Right cardiac atrium (tissue), 5 donors: Measurements from ENCODE around the gene KRTAP12-4. TPM values are rescaled to one million over a fixed set of nuclear protein-coding genes. Genes with fewer than 3 reads are reported as not detected.
"Not testable (repeated sequence)": the region's sequence is repeated elsewhere in the genome, so short reads cannot be mapped to it uniquely, and the experiment has no call there.

Experiments
- ATAC-seq, 2 donors: fragments of 200-7000 bp; cut with Tn5 transposase; one replicate each; pipeline versions ENCODE4 v1.8.0 to v1.9.1; 2020; ENCODE audit warnings: moderate library complexity in 2 of 2, mild to moderate bottlenecking in 1 of 2
- DNase-seq, 3 donors: peaks; one replicate each; pipeline ENCODE4 v3.0.0-alpha.2; 2020
- H3K27ac ChIP-seq: one replicate; pipeline ENCODE4 v1.5.1; 2013; ENCODE audit warnings: mild to moderate bottlenecking, low read length, control low read depth, moderate library complexity
- H3K27me3 ChIP-seq: one replicate; pipeline ENCODE4 v1.6.1; 2013; ENCODE audit not compliant: control insufficient read depth, insufficient read depth
- H3K4me1 ChIP-seq: one replicate; pipeline ENCODE4 v1.6.1; 2013; ENCODE audit warnings: low read length; ENCODE audit not compliant: control insufficient read depth, insufficient read depth
- H3K4me3 ChIP-seq: one replicate; pipeline ENCODE4 v1.5.1; 2013; ENCODE audit warnings: low read length, control low read depth
- H3K9me3 ChIP-seq: one replicate; pipeline ENCODE4 v1.6.1; 2013; ENCODE audit warnings: low read length; ENCODE audit not compliant: control insufficient read depth
- WGBS: extraction: QIAGEN DNeasy Blood & Tissue Kit; methylation state at CpG from one replicate; pipeline ENCODE4 v1.1.7; 2013; 5-methylcytosine and 5-hydroxymethylcytosine counted together
- intact Hi-C, 4 donors: fragments of 100-400 bp; cut with DNase I; formaldehyde crosslinking; loops; one replicate each; pipeline versions ENCODE4 v1.11.0 to v1.14.0; 2022 to 2023
- polyA plus RNA-seq: library from polyadenylated mRNA; stranded (reverse); fragments of 200-250 nt; gene quantifications from one replicate; pipeline ENCODE4 v1.2.3, GENCODE V29; 2013
- total RNA-seq, 4 donors: library from RNA; stranded (reverse); fragmentation: NEBNext Ultra II Directional; extraction: Animal tissue kit (Norgen Biotek cat#: 25700); gene quantifications; one replicate each; pipeline ENCODE4 v1.2.1, GENCODE V29; 2021
- donor health status: healthy with polysubstance abuse.
- donor health status: DM: no; HTN: yes; CAD: no.
- donor health status: DM: no; HTN: no; CAD: no.
- donor health status: DM: no; HTN: yes; CAD: no; lungs with severe emphysema.
- donor health status: DM: yes; HTN: yes; CAD: no.

KRTAP12-4 gene
- total and polyA plus RNA-seq, 5 donors = not detected

DNA sequence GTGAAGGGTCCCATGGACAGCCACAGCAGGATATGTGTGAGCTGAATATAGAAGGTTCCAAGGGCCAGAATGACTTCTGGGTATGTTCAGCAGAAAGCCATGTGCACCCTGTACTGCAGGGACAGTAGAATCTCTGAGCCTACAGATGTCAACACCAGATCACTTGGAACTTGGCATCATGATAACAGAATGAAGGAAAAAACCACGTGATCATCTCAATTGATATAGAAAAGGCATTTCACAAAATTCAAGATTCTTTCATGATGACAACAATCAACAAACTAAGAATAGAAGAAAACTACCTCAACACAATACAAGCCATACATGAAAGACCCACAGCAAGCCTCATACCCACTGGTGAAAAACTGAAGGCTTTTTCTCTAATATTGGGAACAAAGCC, 13.2 kb upstream of the KRTAP12-4 start:
- DNase-seq (no peak), ATAC-seq (no peak)
- Histone ChIP-seq H3K4me3 (no peak overlapping the region), H3K27ac (no peak overlapping the region), H3K27me3 (no peaks in the 10 kb centered on the region), H3K9me3 (no peaks in the 10 kb centered on the region), H3K4me1 (no peaks in the 10 kb centered on the region)
- 66% methylated on average over 1 of the region's 1 CpG for WGBS
- intact Hi-C loops = no loop called here

DNA sequence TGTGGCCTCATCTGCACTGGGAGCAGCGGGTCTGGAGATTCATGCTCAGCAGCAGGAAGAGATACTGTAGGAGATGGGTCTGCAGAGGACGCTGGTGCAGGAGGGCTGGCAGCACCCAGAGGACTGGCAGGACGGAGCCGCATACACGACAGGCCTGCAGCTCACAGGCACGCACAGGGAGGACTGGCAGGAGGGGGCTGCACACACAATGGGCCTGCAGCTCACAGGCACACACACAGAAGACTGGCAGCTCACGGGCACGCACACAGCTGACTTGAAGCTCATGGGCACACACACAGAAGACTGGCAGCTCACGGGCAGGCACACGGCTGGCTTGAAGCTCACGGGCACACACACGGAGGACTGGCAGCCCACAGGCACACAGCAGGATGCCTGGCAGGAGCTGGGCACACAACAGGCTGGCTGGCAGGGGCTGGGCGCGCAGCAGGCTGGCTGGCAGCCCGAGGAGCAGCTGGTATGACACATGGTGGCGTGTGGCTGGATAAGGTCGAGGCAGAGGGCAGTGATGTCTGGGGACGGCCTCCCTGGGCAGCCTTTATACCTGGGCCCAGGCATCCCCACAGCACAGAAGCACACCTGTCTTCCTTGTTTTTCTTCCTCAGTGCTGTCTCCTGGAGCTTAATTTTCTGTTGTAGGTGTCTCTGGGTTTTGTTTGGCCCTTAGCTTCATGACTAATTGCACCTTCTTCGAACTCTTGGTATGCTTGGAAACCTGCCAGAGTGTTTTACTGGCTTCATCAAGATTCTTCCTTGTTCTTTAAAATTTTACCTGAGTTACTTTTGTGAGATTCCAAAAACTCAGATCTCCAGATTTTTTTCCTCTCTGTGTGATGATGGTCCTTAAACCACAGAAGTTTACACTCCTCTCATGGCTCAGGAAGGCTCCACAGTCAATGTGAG, 12.2 kb upstream of the KRTAP12-4 start, which contains the start of gene KRTAP12-2:
Gene KRTAP12-2, minus strand, starts transcription at position 527 of the 920 bp plus-strand sequence. Its CDS starts 41 bp downstream, at position 486.
- WGBS = 66% methylated on average over 19 of the region's 19 CpGs
- intact Hi-C loops = no loop called here

DNA sequence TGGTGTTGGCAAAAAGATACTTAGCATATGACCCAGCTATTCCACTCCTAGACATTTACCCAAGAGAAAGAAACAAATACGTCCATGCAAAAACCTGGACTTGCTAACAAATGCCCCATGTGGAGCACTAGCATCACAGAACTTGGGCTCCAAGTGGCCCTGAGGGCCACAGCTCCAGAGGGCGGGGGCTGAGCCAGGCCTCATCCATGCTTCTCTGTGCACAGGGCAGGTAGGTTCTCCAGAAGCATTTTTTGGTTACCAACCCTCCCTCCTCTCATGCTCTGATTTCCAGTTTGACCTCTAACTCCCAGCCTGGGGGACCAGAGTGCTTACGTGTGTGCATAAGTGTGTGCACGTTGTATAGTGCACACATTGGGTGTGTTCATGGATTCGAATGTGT, 10.2 kb upstream of the KRTAP12-4 start:
- Histone ChIP-seq H3K9me3 (no peaks in the 10 kb centered on the region), H3K4me3 (no peak overlapping the region), H3K4me1 (no peaks in the 10 kb centered on the region), H3K27me3 (no peaks in the 10 kb centered on the region), H3K27ac (no peak overlapping the region)
- WGBS = 81% methylated on average over 5 of the region's 5 CpGs
- intact Hi-C loops = no loop called here
- ATAC-seq = no peak
- no peak for DNase-seq

More for the DNA sequence above, 12.2 kb upstream of the KRTAP12-4 start, which contains the start of gene KRTAP12-2:
- Histone ChIP-seq H3K27ac (no peak within 1 kb of the TSS), H3K27me3 (no peaks in the 10 kb centered on the region), H3K9me3 (no peaks in the 10 kb centered on the region), H3K4me1 (no peaks in the 10 kb centered on the region), H3K4me3 (no peak within 1 kb of the TSS)
- peak; percentile 86 to 87 for ATAC-seq
- peak; percentile 45 to 73 (median 58) for DNase-seq

DNA sequence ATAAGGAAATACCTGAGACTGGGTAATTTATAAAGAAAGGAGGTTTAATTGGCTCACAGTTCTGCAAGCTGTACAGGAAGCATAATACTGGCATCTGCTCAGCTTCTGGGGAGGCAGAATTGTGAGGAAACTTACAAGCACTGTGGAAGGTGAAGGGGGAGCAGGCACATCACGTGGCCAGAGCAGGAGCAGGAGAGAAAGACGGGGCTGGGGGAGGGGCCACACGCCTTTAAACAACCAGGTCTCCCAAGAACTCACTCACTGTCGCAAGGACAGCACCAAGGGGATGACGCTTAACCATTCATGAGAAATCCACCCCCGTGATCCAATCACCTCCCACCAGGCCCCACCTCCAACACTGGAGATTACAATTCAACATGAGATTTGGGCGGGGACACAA, 7.1 kb upstream of the KRTAP12-4 start:
- 53% methylated on average over 7 of the region's 7 CpGs for WGBS
- intact Hi-C loops, H3K9me3 ChIP-seq, H3K4me1 ChIP-seq, H3K27ac ChIP-seq, ATAC-seq, H3K27me3 ChIP-seq, H3K4me3 ChIP-seq, DNase-seq: not testable (repeated sequence)

DNA sequence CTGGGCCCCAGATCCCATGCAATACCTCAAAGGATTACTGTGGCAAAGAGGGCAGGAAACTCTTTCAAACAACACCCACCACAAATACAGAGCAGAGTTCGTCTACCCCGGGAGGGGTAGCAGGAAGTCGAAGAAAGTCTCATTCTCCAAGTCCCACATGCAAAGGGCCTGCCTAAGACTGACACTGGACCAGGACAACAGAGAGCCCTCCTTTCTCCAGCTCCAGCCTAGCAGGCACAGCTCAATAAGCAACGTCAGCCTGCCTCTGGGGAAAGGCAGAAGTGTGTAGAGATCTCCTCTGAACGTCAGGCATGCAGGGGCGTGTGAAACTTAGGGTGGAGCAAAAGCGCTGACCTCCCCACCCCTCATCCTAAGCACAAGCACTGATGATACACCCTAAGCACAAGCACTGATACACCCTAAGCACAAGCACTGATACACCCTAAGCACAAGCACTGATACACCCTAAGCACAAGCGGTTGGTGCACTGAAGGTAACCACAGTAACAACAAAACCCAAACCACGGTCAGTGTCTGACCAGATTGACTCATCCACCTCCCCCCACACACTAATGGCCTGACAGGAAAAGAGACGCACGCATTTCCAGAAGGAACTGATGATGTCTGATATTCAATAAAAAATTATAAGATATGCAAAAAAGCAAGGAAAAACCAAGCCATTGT, 4.6 kb upstream of the KRTAP12-4 start:
- intact Hi-C loops = no loop called here
- WGBS = 59% methylated on average over 11 of the region's 11 CpGs
- DNase-seq = no peak
- Histone ChIP-seq H3K9me3 (no peaks in the 10 kb centered on the region), H3K27me3 (no peaks in the 10 kb centered on the region), H3K4me1 (no peaks in the 10 kb centered on the region), H3K27ac (no peak overlapping the region), H3K4me3 (no peak overlapping the region)
- no peak for ATAC-seq

DNA sequence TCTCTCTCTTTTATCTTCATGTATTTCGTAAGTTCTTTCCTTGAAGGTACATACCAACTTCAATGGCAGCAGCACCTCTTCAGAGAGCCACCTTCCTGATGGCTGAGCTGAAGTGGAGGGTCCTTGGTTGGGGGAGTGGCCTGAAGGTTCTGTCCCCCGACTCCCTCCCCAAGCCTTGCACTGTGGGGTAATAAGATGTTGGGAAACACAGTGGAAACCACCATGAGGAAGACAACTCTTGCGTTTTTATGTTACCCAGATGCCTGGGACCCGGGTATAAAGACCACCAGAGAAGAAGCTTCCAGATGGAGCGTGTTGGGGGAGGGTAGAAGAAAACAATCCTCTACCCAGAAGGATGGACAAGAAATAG, 4.1 kb upstream of the KRTAP12-4 start:
- WGBS = 83% methylated on average over 5 of the region's 5 CpGs

GRCh38 chr21:44657635-44658540, 3.4 kb upstream of the KRTAP12-4 start, which contains the start of gene KRTAP12-3:
Gene KRTAP12-3 (plus strand): TSS chr21:44657932. CDS start chr21:44657980, 48 bp downstream.
- DNase-seq (no peak), ATAC-seq (no peak)
- no peaks in the 10 kb centered on the region for H3K9me3 ChIP-seq
- 74% methylated on average over 26 of the region's 26 CpGs for WGBS
- H3K27ac ChIP-seq = no peak within 1 kb of the TSS
- intact Hi-C loops = no loop called here
- H3K27me3 ChIP-seq = no peaks in the 10 kb centered on the region
- no peaks in the 10 kb centered on the region for H3K4me1 ChIP-seq
- no peak within 1 kb of the TSS for H3K4me3 ChIP-seq

More for the DNA sequence above, 4.1 kb upstream of the KRTAP12-4 start:
- Histone ChIP-seq H3K4me3 (no peak overlapping the region), H3K27ac (no peak overlapping the region), H3K27me3 (no peaks in the 10 kb centered on the region), H3K9me3 (no peaks in the 10 kb centered on the region), H3K4me1 (no peaks in the 10 kb centered on the region)
- intact Hi-C loops = no loop called here
- no peak for ATAC-seq
- no peak for DNase-seq

DNA sequence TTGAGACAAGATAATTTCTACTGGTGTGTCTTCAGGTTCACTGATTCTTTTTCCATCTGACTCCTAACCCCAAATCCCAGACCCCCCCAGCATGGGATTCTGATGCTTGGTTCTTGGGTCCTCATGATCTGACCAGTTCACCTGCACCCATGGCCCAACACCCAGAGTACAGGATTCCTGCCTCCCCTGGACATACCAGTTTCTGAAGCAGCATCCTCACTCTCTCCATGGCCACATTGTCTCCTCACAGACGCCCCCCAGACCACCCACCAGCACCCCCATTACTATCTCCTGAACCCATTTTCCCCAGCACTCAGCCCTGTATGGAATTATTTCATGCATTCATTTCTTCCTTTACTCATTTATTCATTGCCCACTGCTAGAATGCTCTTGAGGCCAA, 2.4 kb upstream of the KRTAP12-4 start:
- no peaks in the 10 kb centered on the region for H3K27me3 ChIP-seq
- no peak overlapping the region for H3K27ac ChIP-seq
- no peak for ATAC-seq
- intact Hi-C loops = no loop called here
- DNase-seq = no peak
- H3K4me3 ChIP-seq = no peak overlapping the region
- WGBS = 44% methylated on average over 1 of the region's 1 CpG
- no peaks in the 10 kb centered on the region for H3K4me1 ChIP-seq
- H3K9me3 ChIP-seq = no peaks in the 10 kb centered on the region

DNA sequence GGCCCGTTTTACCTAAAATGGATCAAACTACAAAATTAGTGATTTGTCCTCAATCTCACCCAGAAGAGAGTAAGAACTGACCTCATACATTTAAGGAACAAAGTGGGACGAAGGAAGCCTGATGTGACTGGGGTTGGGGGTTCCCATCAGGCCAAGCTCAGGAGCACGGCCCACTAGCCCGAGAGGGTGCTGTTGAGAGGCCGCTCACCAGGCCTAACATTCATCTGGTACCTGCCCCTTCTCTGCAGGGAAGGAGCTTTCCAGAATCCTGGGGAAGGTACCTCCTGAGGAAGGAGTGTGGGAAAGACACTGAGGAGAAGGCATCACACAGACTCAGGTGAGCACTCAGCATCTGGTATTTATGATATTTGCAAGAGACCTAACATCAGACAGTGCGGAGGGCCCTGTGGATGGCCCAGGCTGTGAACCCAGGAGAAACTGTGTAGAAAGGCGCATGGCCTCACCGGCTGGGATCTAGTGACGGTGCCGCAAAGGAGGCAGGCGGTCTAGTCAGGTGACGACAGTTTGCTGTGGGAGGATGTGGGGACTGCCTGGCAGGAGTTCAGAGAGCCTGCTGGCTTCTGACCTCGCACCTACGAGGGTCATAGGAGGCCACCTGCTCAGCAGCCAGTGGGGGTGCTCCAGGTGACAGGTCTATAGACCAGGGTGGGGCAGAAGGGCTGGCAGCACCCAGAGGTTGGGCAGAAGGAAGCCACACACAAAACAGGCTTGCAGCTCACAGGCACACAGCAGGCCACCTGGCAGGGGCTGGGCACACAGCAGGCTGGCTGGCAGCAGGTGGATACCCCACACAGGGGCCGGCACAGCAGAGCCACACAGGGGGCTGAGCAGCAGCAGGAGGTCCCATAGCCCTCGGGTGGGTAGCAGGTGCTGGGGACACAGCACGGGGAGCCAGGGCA, 543 bp downstream of the KRTAP12-4 start:
- Histone ChIP-seq H3K9me3 (no peaks in the 10 kb centered on the region), H3K4me1 (no peaks in the 10 kb centered on the region), H3K27ac (no peak overlapping the region), H3K4me3 (no peak overlapping the region), H3K27me3 (no peaks in the 10 kb centered on the region)
- peak in 1 of 3 donors; percentile 55 for DNase-seq
- no peak for ATAC-seq
- WGBS = 75% methylated on average over 17 of the region's 17 CpGs
- intact Hi-C loops = no loop called here

GRCh38 chr21:44653123-44653522, 1.3 kb downstream of the KRTAP12-4 start:
- Histone ChIP-seq H3K9me3 (no peaks in the 10 kb centered on the region), H3K4me3 (no peak overlapping the region), H3K4me1 (no peaks in the 10 kb centered on the region), H3K27ac (no peak overlapping the region), H3K27me3 (no peaks in the 10 kb centered on the region)
- ATAC-seq (no peak), DNase-seq (no peak)
- intact Hi-C loops = no loop called here
- 62% methylated on average over 14 of the region's 14 CpGs for WGBS
